ENCODE measurements around the gene UBAP1L. TPM values are rescaled to one million over a fixed set of nuclear protein-coding genes. Genes with fewer than 3 reads are reported as not detected.

The UBAP1L gene
- total and polyA plus RNA-seq, 2 of the 4 experiments (the other 2 are of a cell fraction): 0.36 to 1.1 TPM

- BruUV-seq (replicated peaks): no TSS peak
- POLR2A ChIA-PET (ENCODE audit: unreplicated experiment): no interaction called here
- dilution Hi-C loops (cut with HindIII; ENCODE audit: low sequenced_read_pairs, unreplicated experiment): no loop called here
These were observed 10.0 kb downstream of the UBAP1L start for GRCh38 chr15:65105038-65105437.

More at GRCh38 chr15:65105038-65105437, 10.0 kb downstream of the UBAP1L start:
- intact Hi-C loops (cut with micrococcal nuclease) (no loop called here), in situ Hi-C loops (cut with MboI; ENCODE audit: low sequenced_read_pairs) (no loop called here)
- Histone ChIP-seq H3K9me1 (ENCODE audit: insufficient read depth, low read length) (0 out of 2 replicates have a peak, but pooled peaks cover 3% of the 10 kb centered on the region), H3K27ac (ENCODE audit: insufficient read depth, low read length) (no peak overlapping the region), H2AFZ (replicated peaks; ENCODE audit: low read length, poor library complexity) (no peak overlapping the region), H3K4ac (ENCODE audit: low read depth, low read length) (no peak overlapping the region), H4K91ac (ENCODE audit: insufficient read depth, low read depth, low read length) (no peak overlapping the region), H2AK5ac (ENCODE audit: low read depth, low read length) (no peak overlapping the region), H3K4me1 (ENCODE audit: control insufficient read depth, insufficient read depth, low read length) (no peaks in the 10 kb centered on the region), H3K4me3 (ENCODE audit: insufficient read depth, low read depth, low read length) (no peak overlapping the region), H3K9me3 (ENCODE audit: control insufficient read depth, insufficient read depth, low read length) (no peaks in the 10 kb centered on the region), H4K20me1 (ENCODE audit: insufficient read depth, low read length) (no peaks in the 10 kb centered on the region), H4K8ac (ENCODE audit: low read depth in 2 of 2, low read length in 2 of 2) (no peak overlapping the region), H2BK5ac (ENCODE audit: low read depth, low read length, poor library complexity, severe bottlenecking) (no peak overlapping the region), H2BK15ac (ENCODE audit: low read depth, low read length) (no peak overlapping the region), H4K5ac (ENCODE audit: low read depth, low read length) (no peak overlapping the region), H3K9ac (ENCODE audit: low read depth, low read length) (no peak overlapping the region), H3K79me1 (ENCODE audit: low read depth in 1 of 2, low read length in 2 of 2) (peaks cover 3% of the 10 kb centered on the region in 2 experiments; a peak in 2 of 4 replicates), H3K18ac (ENCODE audit: low read depth, low read length) (no peak overlapping the region), H3K56ac (ENCODE audit: extremely low read depth, insufficient read depth, low read length) (no peak overlapping the region), H3K4me2 (ENCODE audit: low read depth, low read length) (no peak overlapping the region), H2AK9ac (replicated peaks; ENCODE audit: low read depth, low read length, poor library complexity) (no peak overlapping the region), H3K14ac (replicated peaks; ENCODE audit: low read depth, low read length) (no peak overlapping the region), H2BK20ac (ENCODE audit: low read depth, low read length) (no peak overlapping the region), H3K23ac (ENCODE audit: low read depth, low read length) (no peak overlapping the region), H3K36me3 (ENCODE audit: control insufficient read depth, insufficient read depth, low read length) (peaks cover 27% of the 10 kb centered on the region), H3K27me3 (ENCODE audit: control insufficient read depth, insufficient read depth, low read length) (no peaks in the 10 kb centered on the region), H2BK120ac (ENCODE audit: low read depth, low read length) (no peak overlapping the region)
- no peak for DNase-seq
- no peak for ATAC-seq (ENCODE audit: low read depth)
- 100% methylated on average over 1 of the region's 5 CpGs; no CpG with 5 or more reads in 1 of the 2 experiments for WGBS, 2 experiments (ENCODE audit: extremely low coverage in 2 of 2, insufficient read length in 1 of 2)
- TF ChIP-seq MXI1 (IDR thresholded peaks at IDR 0.05; ENCODE audit: borderline replicate concordance, low read depth, low read length) (no peak), CHD1 (IDR thresholded peaks at IDR 0.05; ENCODE audit: low read depth, low read length) (no peak), USF2 (IDR thresholded peaks at IDR 0.05; ENCODE audit: low read depth, low read length) (no peak)
- CTCF ChIA-PET: interaction anchor here (0.6 kb wide), 1 partner anchor 16 kb away, joined by 4 read pairs; no protein-coding TSS in a partner anchor
